Thymus (tissue), 14 donors: Measurements from ENCODE around the gene ZSWIM1. TPM values are rescaled to one million over a fixed set of nuclear protein-coding genes. Genes with fewer than 3 reads are reported as not detected.

Experiments used
- DNase-seq, 9 donors: peaks; one replicate each; pipeline ENCODE4 v3.0.0-alpha.2; 2013; ENCODE audit warnings: low spot score in 9 of 9, low read depth in 6 of 9, missing footprints in 1 of 9
- H3K27ac ChIP-seq, 2 donors: one replicate each; pipeline ENCODE4 v1.5.1; 2013; ENCODE audit warnings: control low read depth in 1 of 2, low read depth in 1 of 2, low read length in 1 of 2, mild to moderate bottlenecking in 1 of 2, moderate library complexity in 1 of 2
- H3K27me3 ChIP-seq, 2 donors: one replicate each; pipeline ENCODE4 v1.5.1; 2013; ENCODE audit warnings: low read length in 1 of 2; ENCODE audit not compliant: control insufficient read depth in 2 of 2, insufficient read depth in 1 of 2
- H3K36me3 ChIP-seq, 2 donors: one replicate each; pipeline ENCODE4 v1.5.1; 2013; ENCODE audit warnings: low read length in 1 of 2, mild to moderate bottlenecking in 1 of 2, moderate library complexity in 1 of 2; ENCODE audit not compliant: control insufficient read depth in 2 of 2, insufficient read depth in 2 of 2
- H3K4me1 ChIP-seq, 2 donors: one replicate each; pipeline ENCODE4 v1.5.1; 2013; ENCODE audit warnings: low read length in 2 of 2; ENCODE audit not compliant: control insufficient read depth in 2 of 2, insufficient read depth in 2 of 2
- H3K4me3 ChIP-seq, 2 donors: one replicate each; pipeline ENCODE4 v1.5.1; 2013; ENCODE audit warnings: low read length in 2 of 2, control low read depth in 1 of 2, mild to moderate bottlenecking in 1 of 2
- H3K9me3 ChIP-seq, 2 donors: one replicate each; pipeline ENCODE4 v1.5.1; 2013; ENCODE audit warnings: low read length in 1 of 2, mild to moderate bottlenecking in 1 of 2; ENCODE audit not compliant: control insufficient read depth in 2 of 2, insufficient read depth in 1 of 2
- WGBS: extraction: QIAGEN DNeasy Blood & Tissue Kit; methylation state at CpG from one replicate; pipeline ENCODE4 v1.1.7; 2013; 5-methylcytosine and 5-hydroxymethylcytosine counted together
- long read RNA-seq, 10 donors: transcript quantifications; one replicate each; lab custom pipeline, GENCODE V29; 2026
- polyA plus RNA-seq: library from polyadenylated mRNA; stranded (reverse); fragments of 200-250 nt; gene quantifications from one replicate; pipeline ENCODE4 v1.2.3, GENCODE V29; 2013
- total RNA-seq: library from RNA; stranded (reverse); fragments of 120-200 nt; gene quantifications from one replicate; pipeline ENCODE4 v1.2.4, GENCODE V29; 2013
- donor health status: healthy.

The ZSWIM1 gene
- total RNA-seq, result 5.7 TPM
- polyA plus RNA-seq, result 5.7 TPM
- long read RNA-seq, donor 1, result 0 reads
- long read RNA-seq, donor 2, partial matches to known transcripts, result 0 of 2 reads
- long read RNA-seq, donor 2, other reads (novel, unspliced or antisense), result 0 of 2 reads
- long read RNA-seq, donor 3, partial matches to known transcripts, result 0 of 1 reads
- long read RNA-seq, donor 3, other reads (novel, unspliced or antisense), result 0 of 1 reads
- long read RNA-seq, donor 4, result 0 reads
- long read RNA-seq, donor 5, transcript ZSWIM1-202 (2 exons, 2,769 nt), result major isoform, 5 of 14 reads
- long read RNA-seq, donor 5, partial matches to known transcripts, result 9 of 14 reads
- long read RNA-seq, donor 5, other reads (novel, unspliced or antisense), result 0 of 14 reads
- long read RNA-seq, donor 6, partial matches to known transcripts, result 0 of 1 reads
- long read RNA-seq, donor 6, other reads (novel, unspliced or antisense), result 0 of 1 reads
- long read RNA-seq, donor 7, result 0 reads
- long read RNA-seq, donor 8, partial matches to known transcripts, result 0 of 3 reads
- long read RNA-seq, donor 8, other reads (novel, unspliced or antisense), result 0 of 3 reads
- long read RNA-seq, donor 9, result 0 reads
- long read RNA-seq, donor 10, partial matches to known transcripts, result 0 of 1 reads
- long read RNA-seq, donor 10, other reads (novel, unspliced or antisense), result 0 of 1 reads

GRCh38 chr20:45880988-45881788 lies at the start of gene ZSWIM1:
Gene ZSWIM1, plus strand, starts transcription at chr20:45881227. Its CDS starts 1,366 bp downstream, at chr20:45882593.
- under 1% methylated on average over 23 of the region's 23 CpGs for WGBS
- H3K36me3 ChIP-seq, result peaks cover 35 to 48% of the 10 kb centered on the region in 2 donors
- no peaks in the 10 kb centered on the region for H3K27me3 ChIP-seq
- H3K4me3 ChIP-seq, result peak within 1 kb of the TSS; percentile 70 to 84
- H3K4me1 ChIP-seq, result peaks cover 0 to 15% of the 10 kb centered on the region in 2 donors
- peaks cover 0 to 1% of the 10 kb centered on the region in 2 donors for H3K9me3 ChIP-seq
- peak within 1 kb of the TSS; percentile 50 to 82 for H3K27ac ChIP-seq
- DNase-seq, result peak; percentile 97 to 100 (median 100)

- Histone ChIP-seq H3K27ac (no peak overlapping the region), H3K4me1 (peaks cover 6 to 7% of the 10 kb centered on the region in 2 donors), H3K27me3 (peaks cover 22 to 48% of the 10 kb centered on the region in 2 donors), H3K4me3 (no peak overlapping the region), H3K9me3 (no peaks in the 10 kb centered on the region), H3K36me3 (no peaks in the 10 kb centered on the region)
- 77% methylated on average over 4 of the region's 4 CpGs for WGBS
- DNase-seq, result no peak
Measured at GRCh38 chr20:45832619-45833018, 48.4 kb upstream of the ZSWIM1 start.

- DNase-seq, result no peak
- WGBS, result 7% methylated on average over 35 of the region's 35 CpGs
- H3K27me3 ChIP-seq, result peaks cover 22 to 48% of the 10 kb centered on the region in 2 donors
- no peaks in the 10 kb centered on the region for H3K36me3 ChIP-seq
- H3K4me1 ChIP-seq, result peaks cover 6 to 7% of the 10 kb centered on the region in 2 donors
- H3K4me3 ChIP-seq, result peak within 1 kb of the TSS; percentile 27 to 62
- H3K9me3 ChIP-seq, result no peaks in the 10 kb centered on the region
- peak within 1 kb of the TSS; percentile 18 to 65 for H3K27ac ChIP-seq
Measured at GRCh38 chr20:45833030-45833882, 47.8 kb upstream of the ZSWIM1 start, which contains the start of gene SNX21. Gene SNX21, plus strand, starts transcription at chr20:45833799. Its CDS starts 121 bp downstream, at chr20:45833920.

GRCh38 chr20:45833883-45834796 lies 46.9 kb upstream of the ZSWIM1 start:
- Histone ChIP-seq H3K27ac (peak overlapping the region in 1 of 2 donors; percentile 65), H3K36me3 (no peaks in the 10 kb centered on the region), H3K4me1 (peaks cover 6 to 7% of the 10 kb centered on the region in 2 donors), H3K4me3 (peak overlapping the region; percentile 27 to 62), H3K9me3 (no peaks in the 10 kb centered on the region), H3K27me3 (peaks cover 22 to 45% of the 10 kb centered on the region in 2 donors)
- DNase-seq, result peak in 1 of 9 donors; percentile 49
- 15% methylated on average over 71 of the region's 71 CpGs for WGBS

- Histone ChIP-seq H3K4me1 (peaks cover 6 to 7% of the 10 kb centered on the region in 2 donors), H3K4me3 (no peak overlapping the region), H3K36me3 (no peaks in the 10 kb centered on the region), H3K27ac (no peak overlapping the region), H3K27me3 (peaks cover 22 to 45% of the 10 kb centered on the region in 2 donors), H3K9me3 (no peaks in the 10 kb centered on the region)
- DNase-seq, result no peak
- WGBS, result 96% methylated on average over 14 of the region's 14 CpGs
Measured at GRCh38 chr20:45834797-45835161, 46.2 kb upstream of the ZSWIM1 start.

GRCh38 chr20:45835329-45835765 lies 45.7 kb upstream of the ZSWIM1 start:
- Histone ChIP-seq H3K27me3 (peaks cover 22 to 44% of the 10 kb centered on the region in 2 donors), H3K4me3 (no peak overlapping the region), H3K9me3 (no peaks in the 10 kb centered on the region), H3K4me1 (peaks cover 6 to 7% of the 10 kb centered on the region in 2 donors), H3K27ac (no peak overlapping the region), H3K36me3 (peaks cover 0 to 4% of the 10 kb centered on the region in 2 donors)
- no peak for DNase-seq
- 90% methylated on average over 3 of the region's 3 CpGs for WGBS

- H3K36me3 ChIP-seq, result peaks cover 4 to 8% of the 10 kb centered on the region in 2 donors
- H3K9me3 ChIP-seq, result no peaks in the 10 kb centered on the region
- peaks cover 6 to 7% of the 10 kb centered on the region in 2 donors for H3K4me1 ChIP-seq
- H3K27ac ChIP-seq, result no peak overlapping the region
- H3K27me3 ChIP-seq, result peaks cover 22 to 40% of the 10 kb centered on the region in 2 donors
- WGBS, result 96% methylated on average over 5 of the region's 5 CpGs
- DNase-seq, result no peak
- H3K4me3 ChIP-seq, result no peak overlapping the region
Measured at GRCh38 chr20:45835825-45836224, 45.2 kb upstream of the ZSWIM1 start.
